ENCODE measurements around the gene MOB3B.

MOB3B gene

GRCh38 chr9:27362447-27363210 lies 167.0 kb downstream of the MOB3B start:
- Histone ChIP-seq H3K4me3 (ENCODE audit: low read length in 2 of 2) (no peak overlapping the region), H3K27ac (ENCODE audit: low read depth in 2 of 2, low read length in 2 of 2) (no peak overlapping the region), H3K4me1 (ENCODE audit: control insufficient read depth in 2 of 2, insufficient read depth in 2 of 2, low read length in 2 of 2) (peaks cover 26% of the 10 kb centered on the region in 2 donors)

GRCh38 chr9:27361492-27361891 lies 168.1 kb downstream of the MOB3B start:
- H3K4me3 ChIP-seq (ENCODE audit: low read length in 2 of 2) = no peak overlapping the region
- H3K27ac ChIP-seq (ENCODE audit: low read depth in 2 of 2, low read length in 2 of 2) = peak overlapping the region in 1 of 2 donors; percentile 25
- H3K36me3 ChIP-seq (ENCODE audit: control insufficient read depth in 2 of 2, insufficient read depth in 2 of 2, low read length in 2 of 2) = peaks cover 7% of the 10 kb centered on the region in 2 donors
- no peaks in the 10 kb centered on the region for H3K27me3 ChIP-seq (ENCODE audit: control insufficient read depth in 2 of 2, insufficient read depth in 2 of 2, low read length in 2 of 2)
- no peak overlapping the region for H3K9ac ChIP-seq (ENCODE audit: low read depth in 1 of 2, low read length in 2 of 2)
- no peaks in the 10 kb centered on the region for H3K9me3 ChIP-seq (ENCODE audit: control insufficient read depth in 2 of 2, low read length in 2 of 2)
- peaks cover 15 to 17% of the 10 kb centered on the region in 2 donors for H3K4me1 ChIP-seq (ENCODE audit: control insufficient read depth in 2 of 2, insufficient read depth in 2 of 2, low read length in 2 of 2)

More at GRCh38 chr9:27362447-27363210, 167.0 kb downstream of the MOB3B start:
- H3K9ac ChIP-seq (ENCODE audit: low read depth in 1 of 2, low read length in 2 of 2) = no peak overlapping the region
- no peaks in the 10 kb centered on the region for H3K9me3 ChIP-seq (ENCODE audit: control insufficient read depth in 2 of 2, low read length in 2 of 2)
- H3K36me3 ChIP-seq (ENCODE audit: control insufficient read depth in 2 of 2, insufficient read depth in 2 of 2, low read length in 2 of 2) = peaks cover 7% of the 10 kb centered on the region in 2 donors
- no peaks in the 10 kb centered on the region for H3K27me3 ChIP-seq (ENCODE audit: control insufficient read depth in 2 of 2, insufficient read depth in 2 of 2, low read length in 2 of 2)

GRCh38 chr9:27359763-27360162 lies 169.9 kb downstream of the MOB3B start:
- Histone ChIP-seq H3K27ac (ENCODE audit: low read depth in 2 of 2, low read length in 2 of 2) (no peak overlapping the region), H3K4me3 (ENCODE audit: low read length in 2 of 2) (no peak overlapping the region), H3K4me1 (ENCODE audit: control insufficient read depth in 2 of 2, insufficient read depth in 2 of 2, low read length in 2 of 2) (peaks cover 5 to 7% of the 10 kb centered on the region in 2 donors), H3K27me3 (ENCODE audit: control insufficient read depth in 2 of 2, insufficient read depth in 2 of 2, low read length in 2 of 2) (no peaks in the 10 kb centered on the region), H3K9ac (ENCODE audit: low read depth in 1 of 2, low read length in 2 of 2) (no peak overlapping the region), H3K36me3 (ENCODE audit: control insufficient read depth in 2 of 2, insufficient read depth in 2 of 2, low read length in 2 of 2) (peaks cover 7% of the 10 kb centered on the region in 2 donors), H3K9me3 (ENCODE audit: control insufficient read depth in 2 of 2, low read length in 2 of 2) (no peaks in the 10 kb centered on the region)

GRCh38 chr9:27358007-27358406 lies 171.6 kb downstream of the MOB3B start:
- H3K27ac ChIP-seq (ENCODE audit: low read depth in 2 of 2, low read length in 2 of 2) = no peak overlapping the region
- H3K4me1 ChIP-seq (ENCODE audit: control insufficient read depth in 2 of 2, insufficient read depth in 2 of 2, low read length in 2 of 2) = peaks cover 2 to 5% of the 10 kb centered on the region in 2 donors
- H3K9me3 ChIP-seq (ENCODE audit: control insufficient read depth in 2 of 2, low read length in 2 of 2) = no peaks in the 10 kb centered on the region
- H3K27me3 ChIP-seq (ENCODE audit: control insufficient read depth in 2 of 2, insufficient read depth in 2 of 2, low read length in 2 of 2) = no peaks in the 10 kb centered on the region
- no peak overlapping the region for H3K4me3 ChIP-seq (ENCODE audit: low read length in 2 of 2)
- H3K9ac ChIP-seq (ENCODE audit: low read depth in 1 of 2, low read length in 2 of 2) = no peak overlapping the region
- peaks cover 7% of the 10 kb centered on the region in 2 donors for H3K36me3 ChIP-seq (ENCODE audit: control insufficient read depth in 2 of 2, insufficient read depth in 2 of 2, low read length in 2 of 2)

GRCh38 chr9:27356446-27356845 lies 173.2 kb downstream of the MOB3B start:
- Histone ChIP-seq H3K9me3 (ENCODE audit: control insufficient read depth in 2 of 2, low read length in 2 of 2) (no peaks in the 10 kb centered on the region), H3K9ac (ENCODE audit: low read depth in 1 of 2, low read length in 2 of 2) (no peak overlapping the region), H3K4me1 (ENCODE audit: control insufficient read depth in 2 of 2, insufficient read depth in 2 of 2, low read length in 2 of 2) (peaks cover 0 to 2% of the 10 kb centered on the region in 2 donors), H3K27ac (ENCODE audit: low read depth in 2 of 2, low read length in 2 of 2) (no peak overlapping the region), H3K36me3 (ENCODE audit: control insufficient read depth in 2 of 2, insufficient read depth in 2 of 2, low read length in 2 of 2) (peaks cover 7% of the 10 kb centered on the region in 2 donors), H3K4me3 (ENCODE audit: low read length in 2 of 2) (no peak overlapping the region), H3K27me3 (ENCODE audit: control insufficient read depth in 2 of 2, insufficient read depth in 2 of 2, low read length in 2 of 2) (no peaks in the 10 kb centered on the region)

- H3K4me1 ChIP-seq (ENCODE audit: control insufficient read depth in 2 of 2, insufficient read depth in 2 of 2, low read length in 2 of 2) = peaks cover 0 to 2% of the 10 kb centered on the region in 2 donors
- H3K4me3 ChIP-seq (ENCODE audit: low read length in 2 of 2) = no peak overlapping the region
- no peaks in the 10 kb centered on the region for H3K27me3 ChIP-seq (ENCODE audit: control insufficient read depth in 2 of 2, insufficient read depth in 2 of 2, low read length in 2 of 2)
- no peak overlapping the region for H3K9ac ChIP-seq (ENCODE audit: low read depth in 1 of 2, low read length in 2 of 2)
- no peak overlapping the region for H3K27ac ChIP-seq (ENCODE audit: low read depth in 2 of 2, low read length in 2 of 2)
- no peaks in the 10 kb centered on the region for H3K9me3 ChIP-seq (ENCODE audit: control insufficient read depth in 2 of 2, low read length in 2 of 2)
- peaks cover 7% of the 10 kb centered on the region in 2 donors for H3K36me3 ChIP-seq (ENCODE audit: control insufficient read depth in 2 of 2, insufficient read depth in 2 of 2, low read length in 2 of 2)
Observed at GRCh38 chr9:27355166-27355565, 174.4 kb downstream of the MOB3B start.

- Histone ChIP-seq H3K9ac (ENCODE audit: low read depth in 1 of 2, low read length in 2 of 2) (no peak overlapping the region), H3K27me3 (ENCODE audit: control insufficient read depth in 2 of 2, insufficient read depth in 2 of 2, low read length in 2 of 2) (no peaks in the 10 kb centered on the region), H3K9me3 (ENCODE audit: control insufficient read depth in 2 of 2, low read length in 2 of 2) (no peaks in the 10 kb centered on the region), H3K4me1 (ENCODE audit: control insufficient read depth in 2 of 2, insufficient read depth in 2 of 2, low read length in 2 of 2) (peaks cover 2 to 6% of the 10 kb centered on the region in 2 donors), H3K36me3 (ENCODE audit: control insufficient read depth in 2 of 2, insufficient read depth in 2 of 2, low read length in 2 of 2) (peaks cover under 1 to 4% of the 10 kb centered on the region in 2 donors), H3K4me3 (ENCODE audit: low read length in 2 of 2) (no peak overlapping the region), H3K27ac (ENCODE audit: low read depth in 2 of 2, low read length in 2 of 2) (no peak overlapping the region)
Observed at GRCh38 chr9:27353474-27354229, 176.0 kb downstream of the MOB3B start.

GRCh38 chr9:27353166-27353473 lies 176.5 kb downstream of the MOB3B start:
- H3K9me3 ChIP-seq (ENCODE audit: control insufficient read depth in 2 of 2, low read length in 2 of 2) = no peaks in the 10 kb centered on the region
- no peak overlapping the region for H3K27ac ChIP-seq (ENCODE audit: low read depth in 2 of 2, low read length in 2 of 2)
- H3K9ac ChIP-seq (ENCODE audit: low read depth in 1 of 2, low read length in 2 of 2) = no peak overlapping the region
- no peaks in the 10 kb centered on the region for H3K27me3 ChIP-seq (ENCODE audit: control insufficient read depth in 2 of 2, insufficient read depth in 2 of 2, low read length in 2 of 2)
- H3K4me1 ChIP-seq (ENCODE audit: control insufficient read depth in 2 of 2, insufficient read depth in 2 of 2, low read length in 2 of 2) = peaks cover 2 to 6% of the 10 kb centered on the region in 2 donors
- no peak overlapping the region for H3K4me3 ChIP-seq (ENCODE audit: low read length in 2 of 2)
- H3K36me3 ChIP-seq (ENCODE audit: control insufficient read depth in 2 of 2, insufficient read depth in 2 of 2, low read length in 2 of 2) = no peaks in the 10 kb centered on the region

- H3K4me3 ChIP-seq (ENCODE audit: low read length in 2 of 2) = no peak overlapping the region
- H3K27ac ChIP-seq (ENCODE audit: low read depth in 2 of 2, low read length in 2 of 2) = no peak overlapping the region
- no peaks in the 10 kb centered on the region for H3K27me3 ChIP-seq (ENCODE audit: control insufficient read depth in 2 of 2, insufficient read depth in 2 of 2, low read length in 2 of 2)
- H3K4me1 ChIP-seq (ENCODE audit: control insufficient read depth in 2 of 2, insufficient read depth in 2 of 2, low read length in 2 of 2) = peaks cover 2 to 6% of the 10 kb centered on the region in 2 donors
- no peaks in the 10 kb centered on the region for H3K9me3 ChIP-seq (ENCODE audit: control insufficient read depth in 2 of 2, low read length in 2 of 2)
- no peaks in the 10 kb centered on the region for H3K36me3 ChIP-seq (ENCODE audit: control insufficient read depth in 2 of 2, insufficient read depth in 2 of 2, low read length in 2 of 2)
- H3K9ac ChIP-seq (ENCODE audit: low read depth in 1 of 2, low read length in 2 of 2) = no peak overlapping the region
Observed at GRCh38 chr9:27352457-27353165, 177.0 kb downstream of the MOB3B start.

- Histone ChIP-seq H3K4me1 (ENCODE audit: control insufficient read depth in 2 of 2, insufficient read depth in 2 of 2, low read length in 2 of 2) (peaks cover 0 to 6% of the 10 kb centered on the region in 2 donors), H3K9ac (ENCODE audit: low read depth in 1 of 2, low read length in 2 of 2) (no peak overlapping the region), H3K36me3 (ENCODE audit: control insufficient read depth in 2 of 2, insufficient read depth in 2 of 2, low read length in 2 of 2) (no peaks in the 10 kb centered on the region), H3K9me3 (ENCODE audit: control insufficient read depth in 2 of 2, low read length in 2 of 2) (no peaks in the 10 kb centered on the region), H3K4me3 (ENCODE audit: low read length in 2 of 2) (no peak overlapping the region), H3K27ac (ENCODE audit: low read depth in 2 of 2, low read length in 2 of 2) (no peak overlapping the region), H3K27me3 (ENCODE audit: control insufficient read depth in 2 of 2, insufficient read depth in 2 of 2, low read length in 2 of 2) (no peaks in the 10 kb centered on the region)
Observed at GRCh38 chr9:27351438-27351837, 178.2 kb downstream of the MOB3B start.

All from mucosa of rectum (tissue), 2 donors.